K562 (cell line): Measurements from ENCODE around the gene GPR148. TPM values are rescaled to one million over a fixed set of nuclear protein-coding genes. Genes with fewer than 3 reads are reported as not detected.

Source experiments
- ATAC-seq: fragments of 200-7000 bp; cut with Tn5 transposase; 3 replicates; pipeline ENCODE4 v1.9.1; 2020; ENCODE audit warnings: moderate library complexity
- BruUV-seq: library from RNA; stranded (reverse); fragments of 400-500 nt; replicated peaks from 2 replicates; lab custom pipeline; 2021; lab: Mats Ljungman, UMichigan
- CTCF ChIA-PET: fragments of 300-600 bp; formaldehyde crosslinking; extraction: SDS; loops from one replicate; lab custom pipeline; 2021; ENCODE audit warnings: low intra/inter-chr PET ratio; lab: Yijun Ruan, JAX
- POLR2A ChIA-PET: fragments of 300-600, 350-650 bp; sonication (Branson Sonifier 250); formaldehyde crosslinking; extraction: SDS; loops from one replicate; lab custom pipeline; 2021; ENCODE audit warnings: antibody characterized with exemption, inconsistent platforms; lab: Yijun Ruan, JAX
- DNase-seq, 4 experiments: peaks; one replicate each; pipeline versions ENCODE4 v3.0.0 to v3.0.0-alpha.2; 2011 to 2018; ENCODE audit warnings: low spot score in 3 of 4, mixed read lengths in 3 of 4; ENCODE audit errors: extremely low read depth in 1 of 4
- FAIRE-seq: peaks from 2 replicates; lab custom pipeline; 2011; peaks lifted over from hg19 to GRCh38; lab: Jason Lieb, UNC
- H2AFZ ChIP-seq: 2 replicates; pipeline ENCODE4 v1.6.0; 2011; ENCODE audit warnings: low read depth, low read length, control low read depth, inconsistent platforms
- H3K27ac ChIP-seq: fragments of 200-600 bp; 3 replicates; pipeline ENCODE4 v1.8.0; 2011; ENCODE audit warnings: low read depth, mild to moderate bottlenecking, control low read depth, inconsistent platforms, low read length, moderate library complexity, mixed read lengths; ENCODE audit errors: extremely low read depth
- H3K27me3 ChIP-seq, 2 experiments: fragments of 300-600 bp in 1 of 2; 2 replicates in 1 of 2; 3 replicates in 1 of 2; pipeline versions ENCODE4 v1.6.0 to v1.8.0; 2011; ENCODE audit warnings: inconsistent platforms in 2 of 2, low read length in 2 of 2, mild to moderate bottlenecking in 1 of 2, mixed read lengths in 1 of 2, moderate library complexity in 1 of 2; ENCODE audit not compliant: control insufficient read depth in 2 of 2, insufficient read depth in 2 of 2
- H3K36me3 ChIP-seq: fragments of 300-600 bp; 3 replicates; pipeline ENCODE4 v1.8.0; 2011; ENCODE audit warnings: mild to moderate bottlenecking, low read length, inconsistent platforms; ENCODE audit not compliant: control insufficient read depth, insufficient read depth
- H3K4me1 ChIP-seq, 2 experiments: fragments of 200-600 bp in 1 of 2; replicated peaks in 1 of 2; 2 replicates in 1 of 2; 3 replicates in 1 of 2; pipeline versions ENCODE4 v1.5.1 to v1.8.0; 2011; ENCODE audit warnings: inconsistent platforms in 2 of 2, low read length in 2 of 2, mild to moderate bottlenecking in 1 of 2, mixed read lengths in 1 of 2, moderate library complexity in 1 of 2; ENCODE audit not compliant: control insufficient read depth in 2 of 2, insufficient read depth in 2 of 2
- H3K4me2 ChIP-seq: 2 replicates; pipeline ENCODE4 v1.6.1; 2011; ENCODE audit warnings: low read length, control low read depth, inconsistent platforms, mixed read lengths; ENCODE audit not compliant: insufficient read depth
- H3K4me3 ChIP-seq: fragments of 200-600 bp; sonication (generic), shearing (Covaris generic); 2 replicates; pipeline ENCODE4 v1.5.1; 2016; ENCODE audit warnings: control low read depth, inconsistent platforms
- H3K79me2 ChIP-seq: fragments of 200-600 bp; 3 replicates; pipeline ENCODE4 v1.8.0; 2011; ENCODE audit warnings: low read length, inconsistent platforms; ENCODE audit not compliant: control insufficient read depth, insufficient read depth
- H3K9ac ChIP-seq, 2 experiments: 2 replicates each; pipeline versions ENCODE4 v1.6.0 to v1.6.1; 2011; ENCODE audit warnings: low read depth in 2 of 2, low read length in 2 of 2, control low read depth in 1 of 2, inconsistent platforms in 1 of 2, mild to moderate bottlenecking in 1 of 2, mixed read lengths in 1 of 2; ENCODE audit not compliant: insufficient read depth in 1 of 2
- H3K9me1 ChIP-seq: one replicate; pipeline ENCODE4 v1.6.0; 2011; ENCODE audit warnings: inconsistent platforms, mild to moderate bottlenecking, low read length, moderate library complexity; ENCODE audit not compliant: control insufficient read depth, insufficient read depth
- H3K9me3 ChIP-seq: replicated peaks from 2 replicates; pipeline ENCODE4 v1.5.1; 2011; ENCODE audit warnings: low read depth, low read length, inconsistent platforms; ENCODE audit not compliant: control insufficient read depth, insufficient read depth
- H4K20me1 ChIP-seq: replicated peaks from 2 replicates; pipeline ENCODE4 v1.6.1; 2011; ENCODE audit warnings: low read length, inconsistent platforms, mixed read lengths; ENCODE audit not compliant: control insufficient read depth, insufficient read depth
- CREB3L1 ChIP-seq: fragments of 450-650 bp; IDR thresholded peaks from 2 replicates; pipeline ENCODE4 v1.6.1; 2014; ENCODE audit warnings: low read depth, mild to moderate bottlenecking, moderate library complexity, borderline replicate concordance
- E2F4 ChIP-seq: sonication (generic); formaldehyde crosslinking; IDR thresholded peaks from 2 replicates; pipeline ENCODE4 v1.8.0; 2022; ENCODE audit warnings: mild to moderate bottlenecking, low read depth, missing genetic modification reagents
- ETV6 ChIP-seq, 3 experiments: fragments of 150-350 bp in 1 of 3; sonication (generic) in 1 of 3; formaldehyde crosslinking in 1 of 3; IDR thresholded peaks; 2 replicates each; pipeline versions ENCODE4 v1.6.1 to v1.8.0; 2014 to 2022; ENCODE audit warnings: borderline replicate concordance in 2 of 3, low read depth in 2 of 3, antibody characterized with exemption in 1 of 3, low read length in 1 of 3, mild to moderate bottlenecking in 1 of 3, missing genetic modification reagents in 1 of 3
- SIX5 ChIP-seq, 2 experiments: IDR thresholded peaks; 2 replicates each; pipeline ENCODE4 v1.6.1; 2011; ENCODE audit warnings: low read length in 2 of 2, borderline replicate concordance in 1 of 2, low read depth in 1 of 2, mild to moderate bottlenecking in 1 of 2, moderate library complexity in 1 of 2; ENCODE audit not compliant: insufficient read depth in 1 of 2
- ZNF780A ChIP-seq: fragments of 250-450 bp; sonication (Bioruptor Pico); IDR thresholded peaks from 2 replicates; pipeline ENCODE4 v1.5.0; 2021; ENCODE audit warnings: mild to moderate bottlenecking
- WGBS: fragments of 100-300 bp; shearing (Covaris generic); methylation state at CpG from one replicate; pipeline ENCODE4 v1.1.6; 2016; ENCODE audit warnings: low coverage, mixed read lengths; ENCODE audit not compliant: insufficient coverage; ENCODE audit errors: missing lambda C conversion rate; 5-methylcytosine and 5-hydroxymethylcytosine counted together
- in situ Hi-C: fragments of 300-500 bp; cut with MboI; formaldehyde crosslinking; loops from 4 replicates; pipeline ENCODE4 v1.15.0; 2018; ENCODE audit warnings: inconsistent platforms, mixed read lengths
- intact Hi-C: fragments of 100-400 bp; cut with micrococcal nuclease; formaldehyde crosslinking; loops from 2 replicates; pipeline ENCODE4 v1.14.2; 2022
- polyA plus RNA-seq, 8 experiments: library from polyadenylated mRNA; depleted of rRNA in 4 of 8; stranded (reverse) in 5 of 8; unstranded in 3 of 8; fragments of >200 nt; fragmentation: Nextera tagmentation in 2 of 8; fragmentation: Illumina TruSeq in 1 of 8; extraction: Ambion mirVana in 2 of 8; extraction: Trizol in 1 of 8; gene quantifications; 2 replicates each; pipeline versions ENCODE4 v1.2.1 to v1.2.3, GENCODE V29; 2011 to 2014; ENCODE audit warnings: inconsistent platforms in 1 of 8, missing spikeins in 1 of 8
- total RNA-seq, 7 experiments: library from RNA; depleted of rRNA in 6 of 7; stranded (reverse); fragments of >200 nt in 6 of 7; fragmentation: Illumina TruSeq in 2 of 7; extraction: Trizol in 2 of 7; gene quantifications; 2 replicates each; pipeline versions ENCODE4 v1.2.1 to v1.2.3, GENCODE V29; 2011 to 2021; ENCODE audit warnings: low replicate concordance in 1 of 7

Gene GPR148
- total and polyA plus RNA-seq, 9 of the 15 experiments (the other 6 are each of a cell fraction or from before 2014, with no cell fraction given), result not detected

GRCh38 chr2:130763405-130763804 lies 34.5 kb downstream of the GPR148 start:
- H3K36me3 ChIP-seq, result no peaks in the 10 kb centered on the region
- no peak overlapping the region for H2AFZ ChIP-seq
- H3K27ac ChIP-seq, result no peak overlapping the region
- no peak overlapping the region for H3K4me3 ChIP-seq
- CTCF ChIA-PET, result no interaction called here
- in situ Hi-C loops (no loop called here), intact Hi-C loops (no loop called here)
- peaks cover 0 to 70% of the 10 kb centered on the region in 2 experiments; a peak in 3 of 5 replicates for H3K27me3 ChIP-seq
- FAIRE-seq (no peak), ATAC-seq (no peak), DNase-seq (no peak)
- POLR2A ChIA-PET, result interaction anchor here (0.6 kb wide), 1 partner anchor 368 kb away, joined by 3 read pairs; no protein-coding TSS in a partner anchor
- H3K9me1 ChIP-seq, result no peaks in the 10 kb centered on the region
- no peaks in the 10 kb centered on the region for H3K9me3 ChIP-seq
- H3K4me1 ChIP-seq, result peaks cover 0 to 4% of the 10 kb centered on the region in 2 experiments; a peak in 2 of 5 replicates
- H3K79me2 ChIP-seq, result no peaks in the 10 kb centered on the region
- no peak overlapping the region for H3K9ac ChIP-seq
- peaks cover 10% of the 10 kb centered on the region; the same call in 1 of the 2 replicates for H4K20me1 ChIP-seq
- 0% methylated on average over 9 of the region's 12 CpGs for WGBS
- no TSS peak for BruUV-seq
- no peak for TF ChIP-seq E2F4
- no peak for TF ChIP-seq ZNF780A (CRISPR knock-in tag)
- TF ChIP-seq ETV6 (IDR thresholded peaks at IDR 0.05; ENCODE audit: borderline replicate concordance in 1 of 2, low read depth in 2 of 2, low read length in 1 of 2), result no peak
- no peak for TF ChIP-seq ETV6 (CRISPR knock-in tag; IDR thresholded peaks at IDR 0.05; ENCODE audit: borderline replicate concordance)
- no peak for TF ChIP-seq CREB3L1
- no peak for TF ChIP-seq SIX5 (IDR thresholded peaks at IDR 0.05; ENCODE audit: borderline replicate concordance in 1 of 2, insufficient read depth in 1 of 2, low read depth in 1 of 2, low read length in 2 of 2)
- no peak overlapping the region for H3K4me2 ChIP-seq
